Fibroblast of villous mesenchyme (primary cell): ENCODE results near the gene MMP8. TPM values are rescaled to one million over a fixed set of nuclear protein-coding genes. Genes with fewer than 3 reads are reported as not detected.
A peak's percentile ranks its signal among the peaks of the same experiment; 100 is the strongest.

Source experiments
- DNase-seq: peaks from one replicate; pipeline ENCODE4 v3.0.0-alpha.2; 2010; ENCODE audit warnings: low read depth
- H3K4me3 ChIP-seq: 2 replicates; pipeline ENCODE4 v1.5.1; 2011; ENCODE audit warnings: low read depth, mild to moderate bottlenecking, low read length
- total RNA-seq: library from RNA; depleted of rRNA; stranded (reverse); fragments of >200 nt; gene quantifications from 2 replicates; pipeline ENCODE4 v1.2.3, GENCODE V29; 2012
- TF ChIP-seq, protein P1 (sequence below): IDR thresholded peaks from 2 replicates; pipeline ENCODE4 v1.5.1; 2012; ENCODE audit warnings: low read depth, mild to moderate bottlenecking, low read length; ENCODE audit not compliant: insufficient read depth

The MMP8 gene
- total RNA-seq, 1 donor: not detected

DNA sequence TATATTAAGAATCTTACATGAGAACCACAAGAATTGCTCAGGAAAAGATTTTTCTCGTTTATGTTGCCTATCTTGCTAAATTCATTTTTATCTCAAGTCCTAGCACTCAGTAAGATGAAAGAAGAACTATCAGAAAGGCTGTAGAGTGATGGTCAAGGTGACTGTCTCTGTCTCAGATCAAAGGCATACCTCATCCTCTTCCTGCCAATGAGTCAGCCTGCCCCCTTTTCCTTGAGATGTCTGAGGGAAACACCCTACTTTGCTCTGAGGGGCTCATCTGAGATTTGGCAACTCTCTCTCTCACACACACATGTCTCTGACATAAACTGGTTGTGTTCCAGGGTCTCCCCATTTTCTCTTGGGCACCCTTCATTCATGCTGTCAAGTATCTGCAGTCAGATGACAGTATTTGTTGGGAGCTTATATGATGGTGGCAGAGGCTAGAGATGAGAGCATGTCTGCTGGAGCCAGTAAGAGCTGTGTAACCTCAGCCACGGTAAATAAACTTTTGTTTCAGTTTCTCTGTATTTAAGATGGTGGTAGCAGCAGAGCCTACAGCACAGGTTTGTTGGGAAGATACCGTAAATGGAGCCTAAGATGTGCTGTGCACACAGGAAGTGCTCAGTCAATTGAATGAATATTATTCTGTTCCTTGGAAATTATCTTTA lies 20.8 kb downstream of the MMP8 start:
- H3K4me3 ChIP-seq: no peak overlapping the region
- DNase-seq: no peak
- TF ChIP-seq, protein P1, sequence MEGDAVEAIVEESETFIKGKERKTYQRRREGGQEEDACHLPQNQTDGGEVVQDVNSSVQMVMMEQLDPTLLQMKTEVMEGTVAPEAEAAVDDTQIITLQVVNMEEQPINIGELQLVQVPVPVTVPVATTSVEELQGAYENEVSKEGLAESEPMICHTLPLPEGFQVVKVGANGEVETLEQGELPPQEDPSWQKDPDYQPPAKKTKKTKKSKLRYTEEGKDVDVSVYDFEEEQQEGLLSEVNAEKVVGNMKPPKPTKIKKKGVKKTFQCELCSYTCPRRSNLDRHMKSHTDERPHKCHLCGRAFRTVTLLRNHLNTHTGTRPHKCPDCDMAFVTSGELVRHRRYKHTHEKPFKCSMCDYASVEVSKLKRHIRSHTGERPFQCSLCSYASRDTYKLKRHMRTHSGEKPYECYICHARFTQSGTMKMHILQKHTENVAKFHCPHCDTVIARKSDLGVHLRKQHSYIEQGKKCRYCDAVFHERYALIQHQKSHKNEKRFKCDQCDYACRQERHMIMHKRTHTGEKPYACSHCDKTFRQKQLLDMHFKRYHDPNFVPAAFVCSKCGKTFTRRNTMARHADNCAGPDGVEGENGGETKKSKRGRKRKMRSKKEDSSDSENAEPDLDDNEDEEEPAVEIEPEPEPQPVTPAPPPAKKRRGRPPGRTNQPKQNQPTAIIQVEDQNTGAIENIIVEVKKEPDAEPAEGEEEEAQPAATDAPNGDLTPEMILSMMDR: no peak

DNA sequence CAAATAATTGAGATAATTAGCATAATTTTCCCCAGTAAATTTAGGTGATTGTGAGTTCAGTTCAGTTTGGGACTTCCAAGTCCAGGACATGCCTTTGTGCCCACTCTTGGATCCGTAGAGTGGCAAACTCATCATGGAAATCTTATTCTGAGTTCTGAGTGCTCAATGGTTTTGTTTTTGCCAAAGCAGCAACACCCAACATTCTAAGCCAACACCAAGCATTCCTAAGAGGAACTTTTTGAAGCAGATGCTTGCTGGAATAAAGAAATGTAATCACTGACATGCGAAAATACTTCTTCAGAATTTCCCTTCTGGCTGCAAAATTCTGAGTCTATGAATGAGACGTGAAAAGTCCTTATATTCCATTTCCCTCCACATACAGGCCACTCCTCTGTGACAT lies 29.6 kb downstream of the MMP8 start:
- TF ChIP-seq, protein P1: no peak
- no peak for DNase-seq
- no peak overlapping the region for H3K4me3 ChIP-seq

DNA sequence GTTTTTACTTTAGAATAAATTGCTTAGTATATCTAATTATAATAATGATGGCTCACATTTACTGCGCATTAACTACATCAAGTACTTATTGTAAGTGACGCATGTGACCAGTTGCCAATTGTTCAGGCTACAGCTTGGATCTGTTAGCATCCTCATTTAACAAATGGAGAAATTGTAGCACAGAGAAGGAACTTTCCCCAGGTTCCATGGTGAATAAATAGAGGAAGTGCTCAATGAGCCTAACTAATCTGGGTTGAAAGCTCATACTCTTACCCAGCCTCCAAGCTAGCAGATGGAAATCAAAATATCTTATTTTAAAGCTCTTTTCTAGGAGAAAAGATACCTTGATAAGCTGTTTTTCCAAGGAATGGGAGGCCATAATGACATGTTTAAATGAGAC lies 39.0 kb downstream of the MMP8 start:
- TF ChIP-seq, protein P1: no peak
- no peak overlapping the region for H3K4me3 ChIP-seq
- no peak for DNase-seq

DNA sequence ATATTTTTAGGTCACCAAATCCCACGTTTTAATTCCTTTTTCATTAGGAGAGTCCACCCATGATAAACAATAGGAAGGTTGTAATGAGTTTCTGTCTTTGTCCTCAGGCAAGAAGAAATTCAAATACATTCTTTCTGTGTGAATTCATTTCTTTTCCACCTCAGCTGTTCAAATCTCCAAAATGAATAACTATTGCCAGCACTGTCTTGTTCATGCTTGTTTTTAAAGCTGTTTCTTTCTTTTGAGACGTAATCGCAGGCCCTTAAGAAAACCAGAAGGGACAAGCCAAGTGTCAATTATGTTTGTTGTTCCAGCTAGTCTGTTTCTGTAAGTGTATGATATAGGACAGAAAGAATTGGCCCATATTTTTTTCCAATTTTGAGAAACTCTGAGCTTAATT lies 39.4 kb downstream of the MMP8 start:
- no peak overlapping the region for H3K4me3 ChIP-seq
- TF ChIP-seq, protein P1: no peak
- peak; percentile 47 for DNase-seq

DNA sequence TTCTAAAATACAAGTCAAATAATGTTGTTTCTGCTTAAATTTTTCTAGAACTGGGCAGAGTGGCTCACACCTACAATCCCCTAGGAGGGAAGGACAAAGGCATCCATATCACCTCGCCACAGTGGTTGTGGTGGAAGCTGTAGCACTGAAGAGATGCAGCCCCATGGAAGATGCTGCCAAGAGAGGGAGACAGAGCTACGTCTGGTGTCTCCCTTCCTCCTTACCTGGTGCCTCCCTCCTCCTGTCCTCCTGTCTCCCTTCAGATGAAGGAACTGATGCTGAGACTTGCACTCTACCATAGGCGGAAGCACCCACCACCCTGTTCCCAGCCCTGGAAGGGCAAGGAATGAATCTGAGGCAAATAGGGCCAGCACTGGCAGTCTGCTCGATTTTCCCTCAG lies 41.5 kb downstream of the MMP8 start:
- TF ChIP-seq, protein P1: no peak
- H3K4me3 ChIP-seq: no peak overlapping the region
- DNase-seq: no peak

DNA sequence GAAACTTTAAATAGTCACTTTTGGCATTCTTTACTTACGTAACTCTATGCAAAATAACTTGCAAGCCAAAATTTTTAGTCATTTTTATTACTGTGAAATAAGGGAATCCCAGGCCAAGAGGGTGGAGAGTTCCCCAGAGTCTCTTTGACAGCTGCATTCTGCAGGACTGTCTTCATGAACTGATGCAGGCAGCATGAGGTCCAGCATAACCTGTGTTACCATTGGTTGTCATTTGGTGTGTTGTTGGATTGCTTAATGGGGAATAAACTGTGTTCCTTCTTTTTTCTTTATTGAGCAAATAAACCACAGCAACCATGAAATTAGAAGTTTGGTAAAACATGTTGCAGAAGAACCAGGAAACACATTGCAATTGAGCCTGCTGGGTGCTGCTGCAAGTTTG lies 43.8 kb downstream of the MMP8 start:
- TF ChIP-seq, protein P1: no peak
- DNase-seq: peak; percentile 82
- H3K4me3 ChIP-seq: no peak overlapping the region

DNA sequence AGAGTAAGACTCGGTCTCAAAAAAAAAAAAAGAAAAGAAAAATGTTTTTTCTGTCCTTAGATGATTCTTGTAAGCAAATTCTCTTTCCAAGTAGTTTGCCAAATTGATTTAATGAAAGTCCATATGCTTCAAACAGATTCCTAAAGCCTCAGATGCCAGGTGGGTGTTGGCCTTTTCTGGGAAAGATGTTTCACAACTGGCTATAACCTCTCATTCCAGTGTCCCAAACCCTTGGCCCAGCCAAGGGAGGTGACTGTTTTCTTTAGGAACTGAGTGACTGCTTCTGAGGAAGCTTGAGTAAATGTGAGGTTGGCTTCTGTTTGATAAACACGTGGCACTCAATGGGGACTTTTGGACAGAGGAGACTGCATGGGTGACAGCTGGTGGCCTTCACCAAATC lies 46.7 kb downstream of the MMP8 start:
- TF ChIP-seq, protein P1: no peak
- no peak overlapping the region for H3K4me3 ChIP-seq
- no peak for DNase-seq
